H4 (cell line): ENCODE data around the gene ZCCHC3. TPM values are rescaled to one million over a fixed set of nuclear protein-coding genes. Genes with fewer than 3 reads are reported as not detected.

ENCODE experiments used
- DNase-seq: peaks from one replicate; pipeline ENCODE4 v3.0.0-alpha.2; 2015; ENCODE audit warnings: low spot score
- total RNA-seq: library from RNA; depleted of rRNA; stranded (reverse); fragments of >200 nt; shearing (Covaris generic); gene quantifications from 2 replicates; pipeline ENCODE4 v1.2.3, GENCODE V29; 2014; rRNA removed

The ZCCHC3 gene
- total RNA-seq, 1 experiment from 2014 or later = 8.2 TPM

- peak; percentile 86 for DNase-seq
These were observed 44.3 kb downstream of the ZCCHC3 start for GRCh38 chr20:341682-342081.

DNA sequence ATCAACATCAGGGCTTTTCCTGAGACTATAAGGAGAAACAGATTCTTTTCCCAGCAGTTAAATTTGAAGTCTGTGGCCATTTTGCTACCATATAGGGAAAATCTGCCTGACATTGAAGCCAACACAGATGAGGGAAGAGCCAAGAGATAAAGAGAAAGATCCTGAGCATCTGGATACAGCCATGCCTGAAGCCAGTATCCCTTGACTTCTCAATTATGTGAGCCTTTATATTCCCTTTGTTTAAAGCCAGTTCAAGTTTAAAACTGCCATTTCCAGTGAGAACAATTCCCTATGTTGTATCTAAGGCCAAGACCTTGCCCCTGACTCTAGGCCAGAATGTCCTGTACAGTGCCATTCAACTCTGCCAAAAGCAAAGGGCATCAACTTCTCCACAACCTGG lies 45.7 kb downstream of the ZCCHC3 start:
- DNase-seq = peak; percentile 3

DNA sequence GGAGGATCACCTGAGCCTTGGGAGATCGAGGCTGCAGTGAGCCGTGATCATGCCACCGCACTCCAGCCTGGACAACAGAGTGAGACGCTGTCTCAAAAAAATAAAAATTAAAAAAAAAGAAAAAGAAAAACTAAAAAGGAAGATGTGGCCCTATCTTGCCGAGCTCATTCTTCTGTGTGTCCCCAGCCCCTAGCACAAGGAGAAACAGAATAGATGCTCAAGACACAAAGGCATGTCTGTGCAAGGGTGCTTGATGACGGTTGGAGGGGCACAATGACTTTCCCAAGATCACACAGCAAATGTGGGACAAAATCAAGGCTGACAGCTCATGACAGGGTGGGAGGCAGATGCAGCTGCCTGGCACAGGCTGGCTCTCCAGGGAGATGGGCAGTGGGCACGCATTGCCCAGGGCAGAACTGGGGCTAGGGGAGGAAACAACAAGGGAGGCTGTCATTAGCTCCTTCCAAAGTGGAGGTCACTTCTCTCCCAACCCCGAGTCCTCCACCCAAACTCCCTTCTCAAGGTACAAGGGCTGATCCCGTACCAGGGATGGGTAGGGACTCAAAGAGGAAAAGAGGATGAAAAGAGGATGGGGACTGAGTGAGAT lies 48.8 kb downstream of the ZCCHC3 start:
- DNase-seq = no peak

- peak; percentile 68 for DNase-seq
These were observed 49.4 kb downstream of the ZCCHC3 start, which contains the start of gene NRSN2 for GRCh38 chr20:346640-347316. TSS of gene NRSN2 (plus strand) at chr20:347111. CDS start at chr20:349644, 2,533 bp downstream.

DNA sequence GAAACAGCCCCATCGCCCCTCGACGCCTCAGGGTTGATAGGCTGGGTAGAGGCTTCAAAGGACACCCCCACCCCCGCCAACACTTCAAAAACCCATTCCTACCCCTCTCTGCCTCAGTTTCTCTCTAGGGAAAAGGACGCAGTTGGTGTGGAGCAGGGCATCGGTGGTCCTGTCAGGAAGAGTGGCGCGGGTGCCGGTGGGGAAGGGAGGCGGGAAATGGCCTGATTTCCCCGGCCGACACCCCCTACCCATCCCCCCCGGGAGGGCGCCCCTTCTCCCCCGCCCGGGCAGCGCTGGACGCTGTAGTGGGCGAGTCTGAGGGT lies 49.9 kb downstream of the ZCCHC3 start:
- DNase-seq = no peak

DNA sequence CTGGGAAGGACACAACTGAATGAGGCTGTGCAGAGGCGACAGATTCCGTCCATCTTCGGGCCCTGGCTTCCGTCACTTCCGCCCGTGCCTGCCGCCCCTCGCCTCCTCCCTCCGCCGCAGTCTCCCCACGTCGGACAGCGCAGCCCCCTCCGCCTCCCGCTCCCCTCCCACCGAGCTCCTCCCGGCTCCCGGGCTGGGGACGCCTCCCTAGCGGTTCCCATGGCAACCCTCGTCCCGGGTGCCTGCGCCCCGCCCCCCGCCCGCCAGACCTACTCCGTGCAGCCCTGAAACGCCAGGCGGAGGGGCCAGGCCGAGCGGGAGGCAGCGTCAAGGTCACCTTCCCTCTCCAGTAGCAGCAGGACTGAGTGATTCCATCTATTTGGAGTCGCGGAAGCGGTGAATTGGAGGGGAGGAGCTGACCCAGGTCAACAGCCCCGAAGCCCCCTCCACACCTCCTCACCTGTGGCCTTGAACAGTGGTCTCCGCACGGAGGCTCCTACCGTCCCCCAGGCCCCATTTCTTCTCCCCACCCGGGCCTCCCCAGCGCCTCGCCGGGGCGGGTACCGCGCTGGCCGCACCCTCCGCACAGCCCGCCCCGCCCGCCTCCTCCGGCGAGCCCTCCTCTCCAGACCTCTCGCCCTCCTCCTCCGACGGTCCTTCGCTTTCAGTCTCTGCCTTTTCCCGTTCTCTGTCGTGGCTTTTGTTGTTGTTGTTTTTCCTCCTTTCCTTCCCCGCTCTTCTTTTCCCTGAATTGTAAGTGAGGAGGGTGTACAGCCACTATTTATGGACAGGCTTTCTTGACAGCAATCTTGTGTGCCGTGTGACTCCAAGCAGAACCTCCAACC lies 50.5 kb downstream of the ZCCHC3 start:
- DNase-seq = peak; percentile 97

DNA sequence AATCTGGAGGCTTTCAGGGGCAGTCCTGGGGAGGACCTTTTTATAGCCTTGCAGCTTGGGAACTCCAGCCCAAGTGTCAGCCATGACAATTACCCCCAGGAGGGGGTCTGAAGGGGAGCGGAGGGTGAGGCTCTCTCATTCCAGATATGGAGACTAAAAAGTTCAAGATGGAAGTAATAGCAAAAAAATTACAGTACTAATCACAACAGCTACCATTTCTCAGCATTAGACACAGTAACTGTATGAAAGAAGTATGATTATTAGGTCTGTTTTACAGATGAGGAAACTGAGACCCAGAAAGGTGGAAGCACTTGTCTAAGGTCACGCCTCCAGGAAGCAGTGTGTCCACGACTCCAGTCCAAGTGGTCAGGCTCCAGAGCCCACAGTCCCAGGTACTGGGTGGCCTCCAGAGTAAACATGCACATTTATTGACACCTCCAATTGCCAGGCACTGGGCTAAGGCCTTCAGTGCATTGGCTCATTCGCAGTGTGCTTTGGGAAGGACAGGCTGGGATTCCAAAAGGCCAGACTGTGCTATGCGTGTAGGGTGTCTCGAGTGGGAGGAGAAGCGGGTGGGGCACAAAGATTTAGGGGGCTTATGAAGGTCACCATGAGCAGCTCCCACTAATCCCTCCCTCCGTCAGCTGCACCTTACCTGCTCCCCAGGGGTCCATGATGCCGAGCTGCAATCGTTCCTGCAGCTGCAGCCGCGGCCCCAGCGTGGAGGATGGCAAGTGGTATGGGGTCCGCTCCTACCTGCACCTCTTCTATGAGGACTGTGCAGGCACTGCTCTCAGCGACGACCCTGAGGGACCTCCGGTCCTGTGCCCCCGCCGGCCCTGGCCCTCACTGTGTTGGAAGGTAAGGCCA lies 51.8 kb downstream of the ZCCHC3 start:
- DNase-seq = no peak

Other genes with a start within 250 kb of the ZCCHC3 start
- gene DEFB125, start 209.9 kb upstream of the ZCCHC3 start, total RNA-seq = not detected in 2 replicates
- gene DEFB126, start 155.0 kb upstream of the ZCCHC3 start, total RNA-seq = not detected in 2 replicates
- not detected in 2 replicates for gene DEFB127, start 140.1 kb upstream of the ZCCHC3 start, total RNA-seq
- not detected in 2 replicates for gene DEFB128, start 107.9 kb upstream of the ZCCHC3 start, total RNA-seq
- gene DEFB129, start 70.3 kb upstream of the ZCCHC3 start, total RNA-seq = not detected in 2 replicates
- not detected in 2 replicates for gene DEFB132, start 39.8 kb upstream of the ZCCHC3 start, total RNA-seq
- 1.6 TPM in 2 replicates for gene C20orf96, start 6.8 kb upstream of the ZCCHC3 start, total RNA-seq
- 1.9 and 2.2 TPM in 2 replicates for gene SOX12, start 28.0 kb downstream of the ZCCHC3 start, total RNA-seq
- gene NRSN2, start 49.5 kb downstream of the ZCCHC3 start, total RNA-seq = 69.6 and 72.8 TPM in 2 replicates
- gene TRIB3, start 83.2 kb downstream of the ZCCHC3 start, total RNA-seq = 69.2 and 99.3 TPM in 2 replicates
- gene RBCK1, start 110.7 kb downstream of the ZCCHC3 start, total RNA-seq = 91.7 and 95.5 TPM in 2 replicates
- gene TBC1D20, start 165.0 kb downstream of the ZCCHC3 start, total RNA-seq = 18.0 and 21.6 TPM in 2 replicates
- gene CSNK2A1, start 246.2 kb downstream of the ZCCHC3 start, total RNA-seq = 161 and 197 TPM in 2 replicates